ENCODE measurements around the gene EBF3.

The EBF3 gene

DNA sequence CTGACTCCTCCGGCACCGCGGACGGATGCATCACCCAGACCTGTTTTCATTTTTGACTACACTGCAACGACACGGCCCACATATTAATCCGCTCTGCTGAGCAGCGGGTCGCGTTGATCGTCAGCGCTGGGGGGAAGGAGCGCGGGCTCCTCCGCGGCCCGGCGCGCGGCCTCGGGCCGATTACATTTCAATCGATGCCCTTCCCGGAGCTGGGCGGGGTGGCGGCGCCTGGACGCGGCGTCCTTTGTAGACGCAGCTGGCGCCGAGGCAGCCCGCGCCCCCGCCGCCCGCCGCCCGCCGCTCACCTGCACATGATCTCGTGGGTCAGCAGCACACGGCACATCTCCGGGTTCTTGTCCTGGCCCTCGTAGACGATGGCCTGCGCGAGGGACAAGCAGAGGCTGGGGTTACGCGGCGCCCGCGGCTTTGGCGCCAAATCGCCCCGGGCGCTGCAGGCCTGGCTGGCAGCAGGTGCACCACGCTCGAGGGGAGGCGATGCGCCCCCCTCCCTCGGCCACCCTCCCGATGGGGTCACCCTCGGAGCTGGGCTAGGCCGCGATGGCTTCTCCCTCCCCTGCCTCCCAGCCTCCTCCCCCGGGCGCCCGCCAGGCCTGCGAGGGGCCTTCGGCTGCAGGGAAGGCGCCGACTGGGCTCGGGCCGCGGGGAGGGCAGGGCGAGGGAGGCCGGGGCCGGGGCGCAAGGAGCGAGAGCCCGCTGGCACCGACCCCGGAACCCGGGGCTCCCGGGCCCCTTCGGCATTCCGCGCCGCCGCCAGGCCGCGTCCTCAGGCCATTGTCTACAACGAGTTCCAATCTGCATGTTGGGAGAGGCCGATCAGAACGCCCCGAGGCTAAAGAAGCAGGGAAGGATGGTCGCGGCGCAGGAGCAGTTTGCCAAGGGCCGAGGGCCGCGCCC, 5.2 kb downstream of the EBF3 start:
- DNase-seq (ENCODE audit: low spot score) = no peak

GRCh38 chr10:129958148-129958628, 5.9 kb downstream of the EBF3 start:
- DNase-seq (ENCODE audit: low spot score) = no peak

DNA sequence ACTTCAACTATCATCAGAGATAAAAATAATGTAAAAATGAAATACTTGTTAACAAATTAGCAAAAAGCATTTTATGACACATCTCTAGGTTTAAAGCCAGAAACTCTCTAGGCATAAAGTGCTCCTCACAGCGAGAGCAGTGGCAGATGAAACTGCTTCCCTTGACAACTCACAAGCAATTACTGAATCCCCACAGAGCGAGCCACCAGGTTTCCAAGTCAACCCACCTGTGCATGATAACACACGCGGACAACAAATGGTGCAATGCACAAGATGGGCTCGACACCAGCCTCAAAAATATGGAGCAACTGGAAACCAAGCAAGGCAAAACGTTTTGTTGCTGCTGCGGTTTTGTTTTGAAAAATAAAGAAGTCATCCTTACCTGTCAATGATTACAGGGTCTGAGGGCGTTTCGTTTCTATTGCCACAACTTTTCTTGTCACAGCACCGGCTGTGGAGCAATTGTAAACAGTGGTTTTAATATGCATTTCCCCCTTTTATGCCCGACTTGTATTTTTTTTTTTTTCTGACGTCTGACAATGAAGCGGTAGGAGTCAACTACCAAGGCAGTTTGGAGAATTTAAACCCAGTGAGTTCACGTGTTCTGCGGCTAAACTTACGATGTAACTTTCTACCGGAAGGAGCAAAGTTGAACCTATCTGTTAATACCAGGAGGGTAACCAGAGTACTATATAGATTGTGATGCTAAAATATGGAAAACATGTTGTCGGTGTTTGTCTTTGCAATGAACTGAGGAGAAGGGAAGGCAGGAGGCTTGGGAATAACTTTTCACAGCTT, 7.0 kb downstream of the EBF3 start:
- no peak for DNase-seq (ENCODE audit: low spot score)

DNA sequence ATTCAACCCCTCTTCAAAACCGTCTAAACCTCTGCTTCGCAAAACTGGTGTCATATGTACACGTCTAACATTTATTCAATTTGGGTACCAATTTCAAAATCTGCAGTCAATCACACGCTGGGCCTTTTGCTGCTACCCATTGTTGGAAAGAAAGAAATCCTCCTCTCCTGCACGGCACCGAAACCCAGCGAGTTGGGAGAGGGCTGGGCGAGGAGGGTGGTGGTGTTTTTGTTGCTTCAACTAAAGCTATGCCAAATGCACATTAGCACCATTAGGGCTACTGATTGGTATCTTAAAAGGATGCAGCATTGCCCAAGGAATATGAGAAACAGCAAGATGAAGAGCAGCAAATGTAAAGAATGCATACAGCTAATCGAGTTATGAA, 7.8 kb downstream of the EBF3 start:
- no peak for DNase-seq (ENCODE audit: low spot score)

DNA sequence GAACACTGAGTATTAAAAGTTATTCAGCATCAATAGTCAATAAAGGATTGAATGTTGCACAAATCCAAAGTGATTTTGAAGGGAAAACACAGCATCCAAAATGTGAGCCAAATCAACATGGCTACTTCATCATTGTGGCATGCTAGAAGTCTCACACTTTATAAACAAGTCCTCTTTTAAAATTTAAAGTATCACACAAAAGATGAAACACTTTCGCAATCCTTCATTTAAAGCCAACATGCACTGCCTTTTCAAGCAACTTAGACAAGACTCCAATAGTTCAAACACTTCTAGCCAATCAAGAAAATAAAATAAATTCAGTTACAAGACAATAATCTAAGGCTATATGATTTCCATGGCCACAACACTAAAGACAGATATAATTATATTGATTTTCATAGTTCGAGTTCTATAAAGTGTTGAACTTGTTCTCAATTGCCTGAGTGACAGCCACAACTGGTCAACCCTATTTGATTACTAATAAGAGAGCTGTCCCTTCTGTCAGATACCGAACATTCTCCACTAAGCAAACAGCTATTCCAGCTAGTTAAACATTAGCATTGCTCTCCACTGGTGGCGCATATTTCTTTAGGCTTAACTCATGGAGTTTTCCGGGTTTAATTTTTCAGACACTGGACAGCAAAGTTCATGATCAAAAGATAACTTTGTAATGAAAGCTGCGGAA, 8.3 kb downstream of the EBF3 start:
- no peak for DNase-seq (ENCODE audit: low spot score)

DNA sequence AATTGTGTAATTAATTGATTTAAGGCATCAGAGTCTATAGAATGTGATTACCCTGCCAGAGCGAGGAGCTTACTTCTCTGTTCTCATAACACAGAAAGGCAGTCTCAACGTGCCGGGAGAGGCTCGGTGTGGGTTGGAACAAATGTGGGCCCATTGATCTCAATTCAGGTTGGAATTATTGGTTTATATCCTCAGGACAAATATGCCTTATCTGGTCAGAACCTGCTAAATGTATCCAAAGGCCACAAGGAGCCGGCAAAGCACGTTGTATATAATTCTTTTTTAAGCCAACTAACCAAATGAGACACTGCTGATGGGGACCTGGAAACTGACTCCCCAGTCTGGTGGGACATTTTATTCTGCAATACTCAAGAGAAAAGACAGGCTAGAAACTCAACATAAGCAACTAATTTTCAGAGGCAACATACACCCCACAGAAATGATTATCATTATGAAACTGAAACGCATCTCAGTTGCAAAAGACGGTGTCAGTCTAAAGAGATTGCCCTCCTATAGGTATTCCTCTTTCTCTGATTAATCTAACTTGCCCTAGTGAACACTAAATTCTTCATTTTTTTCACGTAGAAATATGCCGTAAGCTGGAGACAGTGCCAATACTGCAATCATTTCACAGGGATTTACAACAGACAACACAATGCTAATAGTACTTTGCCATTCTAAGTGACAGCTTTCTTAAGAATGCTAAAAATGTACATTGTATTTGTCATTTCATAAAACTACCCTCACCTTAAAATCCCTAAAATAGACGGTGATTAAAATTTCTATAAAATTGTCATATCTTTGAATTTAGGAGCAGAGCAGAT, 9.4 kb downstream of the EBF3 start:
- DNase-seq (ENCODE audit: low spot score) = no peak

- DNase-seq (ENCODE audit: low spot score) = peak; percentile 83
These were observed 10.7 kb downstream of the EBF3 start for GRCh38 chr10:129953119-129954051.

- no peak for DNase-seq (ENCODE audit: low spot score)
These were observed 11.5 kb downstream of the EBF3 start for GRCh38 chr10:129952378-129953118.

- DNase-seq (ENCODE audit: low spot score) = no peak
These were observed 12.2 kb downstream of the EBF3 start for GRCh38 chr10:129951970-129952265.

DNA sequence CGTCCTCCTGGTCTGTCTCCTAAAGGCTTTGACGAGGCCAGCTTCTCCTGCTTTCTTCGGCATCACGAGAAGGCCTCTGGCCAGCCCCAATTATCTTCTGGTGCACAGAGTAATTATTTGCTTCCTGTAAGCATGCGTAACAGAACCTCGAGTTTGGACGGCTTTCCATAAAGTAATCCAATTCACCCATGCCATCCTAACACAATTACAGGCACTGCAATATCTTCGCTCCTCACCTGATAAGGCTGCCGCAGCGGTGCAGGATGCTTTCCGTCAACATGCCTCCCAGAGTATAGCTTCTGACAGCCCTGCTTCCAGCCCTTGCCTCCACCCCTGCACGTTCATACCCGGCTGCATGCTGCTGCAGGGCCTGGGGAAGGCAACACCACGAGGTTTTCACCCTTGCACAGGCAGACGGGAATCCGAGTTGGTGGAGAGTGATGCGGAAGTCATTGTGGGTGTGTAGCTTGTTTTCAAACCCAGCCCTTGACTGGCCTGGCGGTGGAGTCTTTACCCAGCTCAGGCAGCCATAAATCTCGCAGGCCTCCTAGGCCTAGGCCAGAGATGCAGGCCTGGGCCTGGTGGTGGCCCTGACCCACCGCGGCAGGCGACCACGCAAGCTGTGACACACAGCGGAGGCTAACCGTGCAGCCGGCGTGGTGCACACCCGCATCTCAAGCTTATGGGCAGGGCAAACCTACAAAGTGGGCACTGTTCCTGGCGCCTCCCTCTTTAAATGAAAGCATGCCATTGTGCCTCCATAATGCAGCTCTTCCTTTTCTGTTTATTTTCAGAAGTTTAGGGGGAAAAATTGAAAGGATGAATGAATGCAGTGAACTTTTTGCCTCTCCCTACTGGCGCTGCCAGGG, 12.7 kb downstream of the EBF3 start:
- no peak for DNase-seq (ENCODE audit: low spot score)

DNA sequence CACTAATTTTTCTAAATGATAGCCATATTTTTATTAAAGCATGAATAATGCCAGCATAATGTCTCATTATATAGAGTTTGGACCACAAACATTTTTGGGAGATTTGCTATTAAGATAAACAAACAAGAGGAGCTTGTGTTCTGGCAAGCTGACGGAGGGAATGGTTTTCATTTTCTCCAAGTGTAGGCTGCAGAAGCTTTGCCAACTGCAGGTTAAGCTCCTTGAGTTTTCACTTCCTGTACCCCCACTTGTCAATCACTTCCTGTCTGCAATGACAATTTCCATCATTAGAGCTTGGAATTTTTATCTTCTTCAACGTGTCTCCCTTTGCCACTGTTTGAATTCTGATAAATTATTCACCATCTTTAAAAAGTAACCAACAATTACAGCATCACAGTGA, 13.4 kb downstream of the EBF3 start:
- DNase-seq (ENCODE audit: low spot score) = no peak

DNA sequence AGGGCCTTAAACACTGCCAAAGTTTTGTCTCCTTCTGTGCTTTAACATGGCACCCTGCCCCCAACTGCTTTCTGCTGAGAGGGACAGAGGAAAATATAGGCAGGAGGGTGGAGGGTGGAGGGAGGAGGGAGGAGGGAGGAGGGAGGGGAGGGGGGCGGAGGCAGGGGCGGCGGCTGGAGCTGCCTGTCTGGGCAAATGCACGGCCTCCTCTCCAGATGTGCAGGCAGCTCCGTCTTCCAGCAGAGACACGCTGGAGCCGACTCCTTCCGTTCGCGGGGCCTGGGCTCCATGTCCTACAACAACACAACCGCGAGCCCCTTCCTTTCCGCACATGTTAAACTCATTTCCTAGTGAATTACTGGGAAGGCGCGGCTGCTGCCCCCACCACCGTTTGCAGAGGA, 14.2 kb downstream of the EBF3 start:
- peak; percentile 65 for DNase-seq (ENCODE audit: low spot score)

DNA sequence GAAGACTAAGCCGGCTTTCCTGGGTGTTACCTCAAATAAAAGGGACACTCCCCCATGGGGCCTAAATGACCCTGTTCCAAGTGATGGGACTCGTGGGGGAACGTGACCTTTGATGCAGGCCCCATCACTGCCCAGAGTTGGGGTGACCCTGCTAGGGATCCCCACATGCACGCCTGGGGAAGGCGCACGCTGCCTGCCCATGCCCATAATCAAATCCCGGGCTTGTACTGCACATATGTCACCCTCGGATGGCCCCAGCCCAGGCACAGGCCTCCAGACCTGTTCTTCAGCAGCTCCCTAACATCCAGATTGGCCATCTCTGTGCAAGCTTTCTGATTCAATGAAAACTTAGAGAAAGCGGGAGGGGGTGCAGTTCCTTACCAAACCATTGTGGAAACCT, 14.7 kb downstream of the EBF3 start:
- no peak for DNase-seq (ENCODE audit: low spot score)

DNA sequence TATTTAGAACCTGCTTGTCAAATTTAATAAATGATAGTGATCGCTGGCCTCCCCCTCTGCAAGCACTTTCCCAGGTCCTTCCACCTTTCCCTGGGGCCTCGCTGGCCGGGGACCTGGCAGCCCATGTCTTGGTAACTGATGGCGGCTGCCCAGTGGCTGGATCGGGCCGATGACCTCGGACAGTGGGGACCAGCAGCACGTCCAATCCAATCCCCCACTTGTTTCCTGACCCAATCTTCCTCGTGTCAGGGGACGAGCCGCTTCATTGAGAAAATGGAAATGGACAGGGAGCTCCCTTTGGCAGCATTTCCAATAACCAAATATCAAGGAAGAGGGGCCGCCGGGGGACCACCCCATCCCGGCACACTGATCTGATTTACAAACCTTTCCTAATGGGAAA, 17.2 kb downstream of the EBF3 start:
- DNase-seq (ENCODE audit: low spot score) = no peak

DNA sequence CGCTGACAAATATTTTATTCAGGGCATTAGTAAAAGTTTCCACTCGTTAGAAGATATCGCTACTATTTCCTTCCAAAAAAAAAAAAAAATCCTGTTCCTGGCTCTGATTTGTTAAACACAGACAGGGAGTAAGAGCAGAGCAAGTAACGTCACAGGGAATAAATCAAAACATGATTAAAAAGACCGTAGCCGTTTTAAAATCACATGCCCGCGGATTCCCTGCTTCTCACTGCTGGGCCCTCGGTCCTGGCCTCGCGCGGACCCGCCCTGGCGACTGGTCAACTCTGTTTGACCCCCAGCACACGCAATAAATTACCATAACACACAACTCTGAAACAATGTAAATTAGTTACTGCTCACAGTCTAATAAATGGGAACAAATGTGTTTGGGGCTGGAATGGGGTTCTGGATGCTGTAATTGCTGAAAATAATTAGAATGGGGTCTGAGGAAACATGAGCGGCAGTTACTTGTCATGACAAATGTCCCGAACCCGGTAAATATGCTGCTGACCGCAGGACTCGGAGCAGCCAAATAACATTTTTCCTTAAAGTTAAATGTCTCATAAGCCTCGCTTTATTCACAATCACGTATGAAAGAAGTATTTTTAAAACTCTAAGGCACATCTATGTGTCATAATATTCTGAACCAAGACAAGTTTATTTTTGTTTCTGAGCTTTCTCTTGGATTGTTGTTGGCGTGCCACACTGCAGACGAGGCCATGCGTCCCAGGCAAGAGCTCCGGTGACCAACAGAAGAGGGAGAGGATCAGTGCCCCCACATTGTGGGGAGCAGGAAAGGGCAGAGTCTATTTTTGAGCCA, 17.9 kb downstream of the EBF3 start:
- DNase-seq (ENCODE audit: low spot score) = peak; percentile 49

GRCh38 chr10:129945526-129945925, 18.5 kb downstream of the EBF3 start:
- no peak for DNase-seq (ENCODE audit: low spot score)

- DNase-seq (ENCODE audit: low spot score) = no peak
These were observed 19.0 kb downstream of the EBF3 start for GRCh38 chr10:129945064-129945463.

DNA sequence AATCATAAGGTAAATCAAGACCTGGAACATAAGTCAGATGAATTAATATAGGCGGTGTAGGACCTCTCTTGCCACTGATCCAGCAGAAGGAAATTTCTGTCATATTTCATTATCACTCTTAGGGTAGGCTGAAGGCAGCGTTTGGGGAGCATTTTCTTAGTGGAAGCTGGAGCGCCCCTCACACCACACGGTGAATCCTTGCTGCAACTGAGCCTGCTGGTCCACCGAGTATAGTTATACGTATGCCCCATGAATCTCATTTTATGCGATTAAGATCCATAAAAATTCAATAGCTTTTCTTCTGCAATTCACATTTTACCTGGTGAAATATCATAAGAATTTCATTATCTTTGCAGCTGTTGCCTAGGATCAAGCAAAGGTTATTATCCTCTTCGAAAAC, 19.6 kb downstream of the EBF3 start:
- no peak for DNase-seq (ENCODE audit: low spot score)

Data from GM03348 (cell line).